Gastroesophageal sphincter (tissue), 3 donors: ENCODE data around the gene PEX19.

ENCODE experiments used
- CTCF ChIP-seq, 4 experiments: fragments of 200-600 bp in 2 of 4; fragments of 450-650 bp in 2 of 4; sonication (generic) in 1 of 4; IDR thresholded peaks; one replicate each; pipeline ENCODE4 v1.5.1; 2017 to 2019; ENCODE audit warnings: antibody characterized with exemption in 4 of 4, mild to moderate bottlenecking in 2 of 4, moderate library complexity in 2 of 4
- EP300 ChIP-seq: sonication (generic); formaldehyde crosslinking; IDR thresholded peaks from one replicate; pipeline ENCODE4 v1.6.1; 2017; ENCODE audit warnings: antibody characterized with exemption, mild to moderate bottlenecking
- POLR2A ChIP-seq, 2 donors: fragments of 450-650 bp; IDR thresholded peaks; one replicate each; pipeline ENCODE4 v1.6.1; 2017; ENCODE audit warnings: antibody characterized with exemption in 2 of 2, mild to moderate bottlenecking in 2 of 2, moderate library complexity in 1 of 2
- POLR2AphosphoS5 ChIP-seq: sonication (generic); formaldehyde crosslinking; IDR thresholded peaks from one replicate; pipeline ENCODE4 v1.6.1; 2017; ENCODE audit warnings: antibody characterized with exemption

GRCh38 chr1:160227034-160227433, 57.9 kb downstream of the PEX19 start:
- TF ChIP-seq CTCF (IDR thresholded peaks at IDR 0.05) (no peak), POLR2A (IDR thresholded peaks at IDR 0.05) (no peak), POLR2AphosphoS5 (no peak), EP300 (no peak)
